Uterus (tissue), 2 donors: ENCODE measurements around the gene HSF5.

Source experiments
- POLR2A ChIP-seq, 2 donors: fragments of 450-650 bp; IDR thresholded peaks; one replicate each; pipeline ENCODE4 v1.6.1; 2016; ENCODE audit warnings: antibody characterized with exemption in 2 of 2, mild to moderate bottlenecking in 1 of 2, moderate library complexity in 1 of 2
- TF ChIP-seq, protein P1 (sequence below), 4 experiments: fragments of 200-600 bp in 2 of 4; fragments of 450-650 bp in 2 of 4; sonication (generic) in 2 of 4; IDR thresholded peaks; one replicate each; pipeline ENCODE4 v1.5.1; 2016 to 2019; ENCODE audit warnings: antibody characterized with exemption in 4 of 4, mild to moderate bottlenecking in 2 of 4, moderate library complexity in 1 of 4

- TF ChIP-seq, protein P1, sequence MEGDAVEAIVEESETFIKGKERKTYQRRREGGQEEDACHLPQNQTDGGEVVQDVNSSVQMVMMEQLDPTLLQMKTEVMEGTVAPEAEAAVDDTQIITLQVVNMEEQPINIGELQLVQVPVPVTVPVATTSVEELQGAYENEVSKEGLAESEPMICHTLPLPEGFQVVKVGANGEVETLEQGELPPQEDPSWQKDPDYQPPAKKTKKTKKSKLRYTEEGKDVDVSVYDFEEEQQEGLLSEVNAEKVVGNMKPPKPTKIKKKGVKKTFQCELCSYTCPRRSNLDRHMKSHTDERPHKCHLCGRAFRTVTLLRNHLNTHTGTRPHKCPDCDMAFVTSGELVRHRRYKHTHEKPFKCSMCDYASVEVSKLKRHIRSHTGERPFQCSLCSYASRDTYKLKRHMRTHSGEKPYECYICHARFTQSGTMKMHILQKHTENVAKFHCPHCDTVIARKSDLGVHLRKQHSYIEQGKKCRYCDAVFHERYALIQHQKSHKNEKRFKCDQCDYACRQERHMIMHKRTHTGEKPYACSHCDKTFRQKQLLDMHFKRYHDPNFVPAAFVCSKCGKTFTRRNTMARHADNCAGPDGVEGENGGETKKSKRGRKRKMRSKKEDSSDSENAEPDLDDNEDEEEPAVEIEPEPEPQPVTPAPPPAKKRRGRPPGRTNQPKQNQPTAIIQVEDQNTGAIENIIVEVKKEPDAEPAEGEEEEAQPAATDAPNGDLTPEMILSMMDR (IDR thresholded peaks at IDR 0.05), result no peak
- no peak for TF ChIP-seq POLR2A (IDR thresholded peaks at IDR 0.05)
Observed at GRCh38 chr17:58513267-58513964, 25.2 kb upstream of the HSF5 start.
